HG02973 (cell line): Measurements from ENCODE around the gene NPBWR2.

Source experiments
- ATAC-seq: cut with Tn5 transposase; IDR thresholded peaks from one replicate; pipeline ENCODE4 v1.9.1; 2021; ENCODE audit warnings: moderate library complexity; ENCODE audit not compliant: unreplicated experiment

The NPBWR2 gene

GRCh38 chr20:64106981-64107735, at the start of gene NPBWR2:
Gene NPBWR2, minus strand, starts transcription at chr20:64107565. Its CDS starts 734 bp downstream, at chr20:64106831.
- no peak for ATAC-seq

- no peak for ATAC-seq
These were observed 48.9 kb upstream of the NPBWR2 start for GRCh38 chr20:64156136-64156885.

GRCh38 chr20:64155258-64156135, 48.1 kb upstream of the NPBWR2 start:
- ATAC-seq = no peak

- ATAC-seq = no peak
These were observed 47.4 kb upstream of the NPBWR2 start for GRCh38 chr20:64154590-64155257.

GRCh38 chr20:64153861-64154589, 46.7 kb upstream of the NPBWR2 start:
- ATAC-seq = no peak

GRCh38 chr20:64153410-64153809, 46.0 kb upstream of the NPBWR2 start:
- no peak for ATAC-seq

- no peak for ATAC-seq
These were observed 45.5 kb upstream of the NPBWR2 start for GRCh38 chr20:64152906-64153305.

- no peak for ATAC-seq
These were observed 44.5 kb upstream of the NPBWR2 start for GRCh38 chr20:64151633-64152530.

GRCh38 chr20:64150756-64151632, 43.6 kb upstream of the NPBWR2 start:
- no peak for ATAC-seq

GRCh38 chr20:64149809-64150560, 42.6 kb upstream of the NPBWR2 start:
- no peak for ATAC-seq

GRCh38 chr20:64149141-64149540, 41.8 kb upstream of the NPBWR2 start:
- ATAC-seq = no peak

- no peak for ATAC-seq
These were observed 41.2 kb upstream of the NPBWR2 start for GRCh38 chr20:64148581-64148980.

- no peak for ATAC-seq
These were observed 39.6 kb upstream of the NPBWR2 start for GRCh38 chr20:64146936-64147477.

GRCh38 chr20:64146301-64146935, 39.1 kb upstream of the NPBWR2 start:
- no peak for ATAC-seq

- ATAC-seq = no peak
These were observed 38.3 kb upstream of the NPBWR2 start for GRCh38 chr20:64145458-64146300.
